Measurements from ENCODE around the gene FRMD4A.

- TF ChIP-seq CTCF (optimal IDR thresholded peaks at IDR 0.05 in 1 of 3, IDR thresholded peaks at IDR 0.05 in 1 of 3, conservative IDR thresholded peaks at IDR 0.05 in 1 of 3; ENCODE audit: extremely low read depth in 1 of 3, insufficient read depth in 2 of 3, low read length in 3 of 3) (no peak), EZH2 (IDR thresholded peaks at IDR 0.05; ENCODE audit: low read length) (no peak)
These were observed 678.6 kb downstream of the FRMD4A start for GRCh38 chr10:13651969-13652720.
